ENCODE results near the gene SPG11.
"Not testable (repeated sequence)": the region's sequence is repeated elsewhere in the genome, so short reads cannot be mapped to it uniquely, and the experiment has no call there.

SPG11 gene

DNA sequence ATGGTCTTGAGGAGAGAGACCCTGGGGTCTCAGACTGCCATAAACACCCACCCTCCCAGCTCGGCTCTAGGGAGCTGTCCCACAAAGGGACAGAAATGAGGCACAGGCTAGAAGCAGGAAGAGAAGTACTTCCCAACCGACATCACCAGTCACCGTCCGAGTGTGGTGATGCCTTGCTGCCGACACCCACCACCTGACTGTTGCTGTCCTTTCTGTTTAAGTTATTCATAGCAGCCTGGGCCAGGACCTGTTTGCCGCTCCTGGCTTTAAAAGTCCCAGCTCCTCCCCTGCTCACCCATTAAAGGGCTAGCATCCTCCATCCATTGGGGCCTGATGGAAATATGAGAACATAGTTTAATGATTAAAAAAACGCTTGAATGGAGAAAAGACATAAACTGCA lies 13.2 kb upstream of the SPG11 start:
- in situ Hi-C loops (cut with HindIII; ENCODE audit: low sequenced_read_pairs) = no loop called here

- in situ Hi-C loops (cut with HindIII; ENCODE audit: low sequenced_read_pairs) = no loop called here
These were observed 12.4 kb upstream of the SPG11 start for GRCh38 chr15:44675911-44676310.

DNA sequence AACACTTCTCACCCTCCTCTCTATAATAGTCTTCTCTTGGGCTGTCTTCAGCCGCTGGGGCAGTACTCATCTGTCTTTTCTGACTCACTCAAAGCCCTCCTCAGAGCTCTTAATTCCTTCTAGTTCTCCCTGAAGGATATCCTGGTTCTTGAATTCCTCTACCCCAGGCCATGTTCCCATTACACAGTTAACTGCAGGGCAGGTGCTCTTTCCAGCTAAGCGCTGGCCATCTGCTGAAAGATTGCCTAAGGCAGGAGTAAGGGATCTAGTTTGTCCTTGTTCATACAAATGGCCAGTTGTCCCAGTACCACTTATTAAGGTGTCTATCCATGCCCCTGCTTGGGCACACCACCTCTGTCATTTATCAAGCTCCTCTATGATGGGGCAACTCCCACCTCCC lies 10.2 kb upstream of the SPG11 start:
- in situ Hi-C loops (cut with HindIII; ENCODE audit: low sequenced_read_pairs) = no loop called here

GRCh38 chr15:44670087-44670950 lies 6.9 kb upstream of the SPG11 start:
- in situ Hi-C loops (cut with HindIII; ENCODE audit: low sequenced_read_pairs) = no loop called here

GRCh38 chr15:44668921-44669320 lies 5.5 kb upstream of the SPG11 start:
- in situ Hi-C loops (cut with HindIII; ENCODE audit: low sequenced_read_pairs) = loop anchor here (10.0 kb wide), 1 partner anchor 56 kb away; no protein-coding TSS in a partner anchor

- in situ Hi-C loops (cut with HindIII; ENCODE audit: low sequenced_read_pairs) = loop anchor here (10.0 kb wide), 1 partner anchor 58 kb away; no protein-coding TSS in a partner anchor
These were observed 3.5 kb upstream of the SPG11 start for GRCh38 chr15:44667039-44667360.

DNA sequence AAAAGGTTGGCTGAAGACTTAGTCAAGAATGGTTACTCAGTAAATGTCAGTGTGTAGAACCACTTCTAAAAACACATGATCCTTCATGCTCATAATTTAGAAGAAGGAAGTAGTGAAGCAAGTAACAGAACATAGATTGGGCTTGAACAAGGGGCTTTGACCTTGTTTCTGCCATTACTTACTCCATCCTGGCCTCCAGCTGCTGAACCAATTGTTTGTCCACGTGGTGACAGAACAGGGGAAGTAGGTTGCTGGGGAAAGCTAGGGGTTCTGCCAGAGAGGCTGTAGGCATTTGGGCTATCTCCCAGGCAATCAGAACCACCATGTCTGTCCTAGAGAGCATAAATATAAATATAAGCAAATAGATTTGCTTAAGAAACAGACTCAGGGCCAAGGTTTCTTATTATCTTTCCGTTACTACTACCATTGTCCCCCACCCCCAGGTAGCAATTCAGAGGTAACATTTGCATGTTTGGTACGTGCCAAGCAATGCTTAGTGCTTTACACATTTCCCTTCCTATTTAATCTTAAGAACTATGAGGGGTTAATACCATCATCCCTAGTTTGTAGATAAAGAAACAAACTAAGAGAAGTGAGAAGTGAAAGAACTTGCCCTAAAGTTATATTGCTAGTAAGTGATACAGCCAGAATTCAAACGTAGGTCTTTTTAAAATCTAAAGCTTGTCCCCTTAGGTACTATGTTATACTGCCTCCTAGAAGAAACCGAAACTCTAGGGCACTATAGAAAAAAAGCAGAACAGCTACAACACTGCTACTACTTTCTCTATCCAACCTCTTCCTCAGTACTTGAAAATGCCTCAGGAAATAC lies 3.0 kb upstream of the SPG11 start:
- in situ Hi-C loops (cut with HindIII; ENCODE audit: low sequenced_read_pairs) = loop anchor here (10.0 kb wide), 1 partner anchor 58 kb away; no protein-coding TSS in a partner anchor

DNA sequence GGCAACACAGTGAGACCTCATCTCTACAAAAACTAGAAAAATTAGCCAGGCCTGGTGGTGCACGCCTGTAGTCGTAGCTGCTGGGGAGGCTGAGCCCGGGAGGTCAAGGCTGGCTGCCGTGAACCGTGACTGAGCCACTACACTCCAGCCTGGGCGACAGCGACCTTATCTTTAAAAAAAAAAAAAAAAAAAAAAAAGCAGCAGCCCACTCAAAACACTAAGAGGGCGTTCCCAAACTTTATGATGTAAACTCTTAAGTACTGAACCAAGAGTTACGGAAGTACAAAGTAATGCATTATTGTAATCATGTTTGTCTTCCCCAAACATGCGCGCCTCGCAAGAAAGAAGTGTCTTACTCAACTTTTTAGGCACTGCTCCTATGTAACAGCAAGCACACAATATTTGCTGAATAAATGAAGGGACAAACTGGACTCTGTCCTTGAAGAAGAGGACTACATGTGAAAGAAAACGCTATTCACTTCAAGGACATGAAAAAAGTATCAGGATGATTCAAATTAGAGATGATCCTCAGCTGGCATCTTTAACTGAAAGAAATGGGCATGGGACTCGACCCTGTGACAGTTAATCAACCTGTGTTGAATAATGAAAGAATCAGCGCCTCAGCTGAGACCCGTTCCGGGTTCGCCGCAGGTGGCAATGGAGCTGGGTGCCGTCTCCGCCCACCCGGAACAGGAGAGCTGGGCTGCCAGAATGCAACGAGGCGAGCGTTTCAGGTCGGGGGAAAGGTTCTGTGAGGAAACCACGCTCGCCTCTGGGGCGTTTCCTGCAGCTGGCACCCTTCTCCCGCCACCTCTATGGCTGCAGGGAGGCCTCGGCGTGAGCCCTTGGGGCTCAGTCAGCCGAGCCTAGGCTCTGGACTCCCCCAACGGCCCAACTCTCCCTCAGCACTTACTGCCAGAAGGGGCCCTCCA lies 718 bp downstream of the SPG11 start:
- in situ Hi-C loops (cut with HindIII; ENCODE audit: low sequenced_read_pairs) = loop anchor here (10.0 kb wide), 1 partner anchor 62 kb away; no protein-coding TSS in a partner anchor

- in situ Hi-C loops (cut with HindIII; ENCODE audit: low sequenced_read_pairs) = loop anchor here (10.0 kb wide), 1 partner anchor 63 kb away; no protein-coding TSS in a partner anchor
These were observed 1.9 kb downstream of the SPG11 start for GRCh38 chr15:44661576-44661975.

- in situ Hi-C loops (cut with HindIII; ENCODE audit: low sequenced_read_pairs) = no loop called here
These were observed 4.4 kb downstream of the SPG11 start for GRCh38 chr15:44659056-44659455.

DNA sequence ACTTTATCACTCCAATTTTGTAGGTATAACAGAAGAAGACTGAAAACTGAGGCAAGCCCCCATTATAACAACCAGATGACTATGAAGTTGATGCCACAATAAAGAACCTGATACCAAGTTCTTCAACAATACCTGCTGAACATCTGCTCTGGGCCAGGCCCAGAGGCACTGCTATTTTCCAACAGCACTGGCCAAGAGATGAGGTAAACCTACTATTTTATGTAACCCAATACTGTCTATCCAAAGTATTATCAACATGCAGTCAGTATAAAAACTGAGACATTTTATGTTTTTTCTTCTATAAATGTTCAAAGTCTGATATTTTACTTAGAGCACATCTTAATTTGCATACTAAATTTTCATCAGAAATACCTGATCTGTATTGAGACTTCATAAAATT lies 6.1 kb downstream of the SPG11 start:
- in situ Hi-C loops (cut with HindIII; ENCODE audit: low sequenced_read_pairs) = no loop called here

GRCh38 chr15:44656913-44657312 lies 6.5 kb downstream of the SPG11 start:
- in situ Hi-C loops (cut with HindIII; ENCODE audit: low sequenced_read_pairs) = no loop called here

- in situ Hi-C loops (cut with HindIII; ENCODE audit: low sequenced_read_pairs) = no loop called here
These were observed 7.2 kb downstream of the SPG11 start for GRCh38 chr15:44656298-44656697.

- in situ Hi-C loops (cut with HindIII; ENCODE audit: low sequenced_read_pairs) = no loop called here
These were observed 8.6 kb downstream of the SPG11 start for GRCh38 chr15:44654858-44655257.

GRCh38 chr15:44647637-44648036 lies 15.8 kb downstream of the SPG11 start:
- in situ Hi-C loops (cut with HindIII; ENCODE audit: low sequenced_read_pairs) = no loop called here

- in situ Hi-C loops (cut with HindIII; ENCODE audit: low sequenced_read_pairs) = no loop called here
These were observed 16.4 kb downstream of the SPG11 start for GRCh38 chr15:44647036-44647435.

DNA sequence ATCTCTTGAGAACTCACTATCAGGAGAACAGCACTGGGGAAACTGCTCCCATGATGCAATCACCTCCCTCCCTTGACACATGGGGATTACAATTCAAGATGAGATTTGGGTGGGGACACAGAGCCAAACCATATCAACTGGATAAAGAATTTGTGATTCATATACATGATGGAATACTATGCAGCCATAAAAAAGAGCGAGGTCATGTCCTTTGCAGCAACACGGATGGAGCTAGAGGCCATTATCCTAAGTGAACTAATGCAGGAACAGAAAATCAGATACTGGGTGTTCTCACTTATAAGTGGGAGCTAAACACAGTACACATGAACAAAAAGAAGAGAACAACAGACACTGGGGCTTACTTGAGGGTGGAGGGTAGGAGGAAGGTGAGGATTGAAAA lies 17.0 kb downstream of the SPG11 start:
- in situ Hi-C loops (cut with HindIII; ENCODE audit: low sequenced_read_pairs) = no loop called here

- in situ Hi-C loops (cut with HindIII; ENCODE audit: low sequenced_read_pairs) = no loop called here
These were observed 21.8 kb downstream of the SPG11 start for GRCh38 chr15:44641651-44642050.

GRCh38 chr15:44636976-44637375 lies 26.5 kb downstream of the SPG11 start:
- in situ Hi-C loops (cut with HindIII; ENCODE audit: low sequenced_read_pairs) = no loop called here

DNA sequence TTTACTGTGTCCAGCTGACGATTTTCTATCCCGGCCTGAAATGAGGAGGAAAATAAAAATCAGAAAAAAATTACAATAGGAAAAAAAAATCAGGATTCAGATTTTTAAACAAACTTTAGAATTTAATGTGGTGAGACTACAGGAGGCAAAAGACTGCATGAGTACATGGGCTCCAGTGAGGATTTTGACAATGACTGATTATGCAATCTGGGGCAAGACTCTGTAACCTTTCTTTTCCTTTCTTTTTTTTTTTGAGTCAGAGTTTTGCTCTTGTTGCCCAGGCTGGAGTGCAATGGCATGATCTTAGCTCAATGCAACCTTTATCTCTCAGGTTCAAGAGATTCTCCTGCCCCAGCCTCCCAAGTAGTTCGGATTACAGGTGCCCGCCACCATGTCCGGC lies 29.9 kb downstream of the SPG11 start:
- in situ Hi-C loops (cut with HindIII; ENCODE audit: low sequenced_read_pairs) = no loop called here

DNA sequence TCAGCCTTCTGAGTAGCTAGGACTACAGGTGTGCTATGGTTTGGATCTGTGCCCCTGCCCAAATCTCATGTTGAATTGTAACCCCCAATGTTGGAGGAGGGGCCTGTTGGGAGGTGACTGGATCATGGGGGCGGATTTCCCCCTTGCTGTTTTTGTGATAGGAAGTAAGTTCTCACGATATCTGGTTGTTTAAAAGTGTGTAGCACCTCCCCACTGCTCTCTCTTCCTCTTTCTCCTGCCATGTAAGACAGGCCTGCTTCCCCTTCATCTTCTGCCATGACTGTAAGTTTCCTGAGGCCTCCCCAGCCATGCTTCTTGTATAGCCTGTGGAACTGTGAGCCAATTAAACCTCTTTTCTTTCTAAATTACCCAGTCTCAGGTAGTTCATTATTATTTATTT lies 38.2 kb downstream of the SPG11 start:
- in situ Hi-C loops (cut with HindIII; ENCODE audit: low sequenced_read_pairs) = not testable (repeated sequence)

Data from DLD1 (cell line).